Measurements from ENCODE around the gene CUBN.

Gene CUBN

GRCh38 chr10:17109475-17110207 is 20.0 kb downstream of the CUBN start:
- H3K27ac ChIP-seq: no peak overlapping the region
- TF ChIP-seq CTCF (conservative IDR thresholded peaks at IDR 0.05) (no peak), ZFX (IDR thresholded peaks at IDR 0.05) (no peak)

- TF ChIP-seq ZFX (IDR thresholded peaks at IDR 0.05) (no peak), CTCF (conservative IDR thresholded peaks at IDR 0.05) (no peak)
- H3K27ac ChIP-seq: no peak overlapping the region
Measured at GRCh38 chr10:17109046-17109445, 20.6 kb downstream of the CUBN start.

GRCh38 chr10:17106991-17107390 is 22.6 kb downstream of the CUBN start:
- no peak overlapping the region for H3K27ac ChIP-seq
- TF ChIP-seq CTCF (conservative IDR thresholded peaks at IDR 0.05): no peak
- TF ChIP-seq ZFX (IDR thresholded peaks at IDR 0.05): no peak

- H3K27ac ChIP-seq: no peak overlapping the region
- no peak for TF ChIP-seq CTCF (conservative IDR thresholded peaks at IDR 0.05)
- TF ChIP-seq ZFX (IDR thresholded peaks at IDR 0.05): no peak
Measured at GRCh38 chr10:17101910-17102266, 27.7 kb downstream of the CUBN start.

- no peak overlapping the region for H3K27ac ChIP-seq
- TF ChIP-seq CTCF (conservative IDR thresholded peaks at IDR 0.05) (no peak), ZFX (IDR thresholded peaks at IDR 0.05) (no peak)
Measured at GRCh38 chr10:17101257-17101909, 28.2 kb downstream of the CUBN start.

GRCh38 chr10:17100586-17100985 is 29.0 kb downstream of the CUBN start:
- no peak overlapping the region for H3K27ac ChIP-seq

More at GRCh38 chr10:17100586-17100985, 29.0 kb downstream of the CUBN start:
- no peak for TF ChIP-seq CTCF (conservative IDR thresholded peaks at IDR 0.05)
- TF ChIP-seq ZFX (IDR thresholded peaks at IDR 0.05): no peak
